NCI-H1694 (cell line): ENCODE data around the gene LRRTM2.

Source experiments
- DNase-seq: peaks from one replicate; lab custom pipeline; 2025; lab: John Stamatoyannopoulos, UW

The LRRTM2 gene

DNA sequence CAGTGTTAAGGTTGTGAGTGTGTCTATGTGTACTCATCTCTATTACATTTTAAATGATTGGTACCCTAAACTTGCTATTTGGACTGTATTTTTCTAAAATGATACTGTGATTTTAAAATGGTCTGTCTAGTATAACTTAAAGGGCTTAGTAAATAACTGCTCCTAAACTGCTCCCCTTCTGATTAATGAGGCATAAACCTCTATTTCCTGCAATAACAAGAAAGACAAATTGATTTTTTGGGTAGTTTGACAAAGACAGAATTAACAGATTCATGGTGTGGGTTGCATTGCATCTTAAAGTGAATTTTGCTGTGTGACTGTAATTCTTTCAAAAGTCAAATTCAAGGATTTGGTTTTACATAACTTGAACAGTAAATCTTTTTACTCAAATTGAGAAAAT is 8.1 kb upstream of the LRRTM2 start:
- DNase-seq: no peak

DNA sequence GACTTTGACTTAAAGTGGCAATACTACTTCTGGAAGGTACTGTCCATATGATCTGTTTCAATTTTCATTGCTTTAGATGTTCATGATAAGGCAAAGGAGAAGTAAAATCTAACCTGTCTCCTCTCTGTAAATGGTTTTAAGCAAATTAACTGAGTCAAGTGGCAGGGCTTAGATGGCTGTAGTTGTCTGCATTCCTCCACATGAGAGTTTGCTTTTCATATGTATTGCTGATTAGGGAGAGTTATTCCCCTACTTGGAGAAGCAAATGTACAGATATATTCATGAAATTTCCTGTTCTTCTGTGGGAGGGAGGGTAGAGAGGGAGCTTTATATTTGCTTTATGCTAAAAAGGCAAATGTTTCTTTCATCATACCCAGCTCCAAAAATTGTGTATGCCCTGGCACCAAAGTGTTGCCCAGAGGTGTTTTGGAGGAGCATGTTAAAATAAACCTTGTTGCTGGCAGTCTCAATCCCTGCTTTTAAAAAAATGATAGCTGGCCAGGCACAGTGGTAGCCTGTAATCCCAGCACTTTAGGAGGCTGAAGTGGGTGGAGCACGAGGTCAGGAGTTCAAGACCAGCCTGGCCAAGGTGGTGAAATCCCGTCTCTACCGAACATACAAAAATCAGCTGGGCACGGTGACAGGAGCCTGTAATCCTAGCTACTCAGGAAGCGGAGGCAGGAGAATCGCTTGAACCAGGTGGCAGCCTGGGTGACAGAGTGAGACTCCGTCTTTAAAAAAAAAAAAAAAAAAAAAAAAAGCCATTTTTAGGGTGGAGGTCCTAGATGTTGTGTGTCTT is 3.5 kb upstream of the LRRTM2 start:
- DNase-seq: no peak

- no peak for DNase-seq
Measured at GRCh38 chr5:138876811-138877210, 1.7 kb upstream of the LRRTM2 start.

DNA sequence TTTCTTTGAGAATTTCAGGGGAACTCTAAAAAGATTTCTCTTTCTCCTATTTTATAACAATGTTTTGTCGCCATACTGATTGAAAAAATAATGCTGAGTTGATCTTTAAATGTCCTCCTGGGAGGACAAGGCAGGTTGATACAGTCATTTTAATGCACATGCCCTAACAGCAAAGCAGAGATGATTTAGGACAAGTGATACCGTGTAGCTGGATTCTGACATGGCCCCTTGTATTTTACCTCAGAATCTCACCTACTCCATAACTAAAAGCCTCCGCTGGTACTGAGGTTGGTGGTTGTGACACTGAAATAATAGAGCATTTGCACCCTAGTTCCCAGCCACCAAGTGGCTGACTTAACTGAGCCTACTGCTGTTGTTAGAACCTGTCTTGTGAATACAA is 811 bp upstream of the LRRTM2 start:
- no peak for DNase-seq

GRCh38 chr5:138875552-138875875 is 379 bp upstream of the LRRTM2 start:
- no peak for DNase-seq

- DNase-seq: no peak
Measured at GRCh38 chr5:138874241-138874640, 894 bp downstream of the LRRTM2 start.

- DNase-seq: no peak
Measured at GRCh38 chr5:138873466-138874221, 1.5 kb downstream of the LRRTM2 start.

- DNase-seq: no peak
Measured at GRCh38 chr5:138872841-138873465, 2.2 kb downstream of the LRRTM2 start.

- peak; percentile 3 for DNase-seq
Measured at GRCh38 chr5:138870611-138871010, 4.5 kb downstream of the LRRTM2 start.

DNA sequence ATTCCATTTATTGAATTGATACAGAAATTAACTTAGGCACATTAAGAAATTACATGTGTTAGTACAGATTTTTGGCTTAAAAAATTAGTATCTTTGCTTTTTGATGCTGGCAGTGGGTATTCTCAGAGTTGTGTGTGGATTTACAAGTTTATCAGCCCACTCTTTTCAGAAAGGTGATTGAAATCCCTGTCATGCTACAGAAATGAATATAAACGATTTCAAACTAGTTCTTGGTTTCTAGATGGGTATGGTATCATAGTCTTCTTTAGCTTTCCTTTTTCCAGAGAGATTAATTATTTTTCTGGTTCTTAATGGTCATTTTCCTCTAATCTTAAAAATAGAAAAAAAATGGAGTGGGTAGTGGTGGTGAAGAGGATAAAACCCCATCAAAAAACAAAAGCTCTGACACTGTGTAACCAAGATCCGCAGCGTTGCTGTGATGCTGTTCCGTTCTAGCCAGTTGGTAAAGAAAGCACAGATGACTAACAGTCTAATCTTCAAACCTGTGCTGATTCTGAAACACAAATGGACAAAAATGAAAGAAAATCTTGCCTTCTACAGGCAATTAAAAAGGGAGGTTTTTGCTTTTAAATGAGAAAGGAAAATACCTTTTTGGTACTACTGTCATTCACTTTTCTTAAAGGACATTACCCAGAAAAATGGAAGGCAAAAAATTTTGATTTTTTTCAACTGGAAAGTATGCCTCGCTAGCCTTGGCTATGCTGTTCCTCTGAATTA is 5.2 kb downstream of the LRRTM2 start:
- DNase-seq: no peak

DNA sequence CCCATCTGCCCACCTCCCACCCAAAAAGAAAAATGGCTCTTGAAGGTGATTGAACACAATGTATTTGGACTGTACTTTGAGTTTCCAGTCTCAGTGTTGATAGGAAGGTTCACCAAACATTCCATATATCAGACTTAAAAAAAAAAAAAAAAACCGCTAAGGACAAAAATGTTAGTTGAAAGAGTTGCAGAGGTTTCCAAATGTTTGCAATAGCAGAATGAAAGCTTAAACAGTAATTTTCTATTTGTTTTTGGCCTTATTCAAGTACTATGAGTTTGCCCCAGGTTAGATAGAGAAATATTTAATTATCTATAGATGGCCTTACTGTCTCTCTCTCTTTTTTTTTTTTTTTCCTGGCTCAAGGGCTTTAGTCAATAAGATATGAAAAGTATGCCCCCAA is 6.1 kb downstream of the LRRTM2 start:
- DNase-seq: no peak

GRCh38 chr5:138867011-138867410 is 8.1 kb downstream of the LRRTM2 start:
- DNase-seq: no peak

- no peak for DNase-seq
Measured at GRCh38 chr5:138853132-138853531, 22.0 kb downstream of the LRRTM2 start.

DNA sequence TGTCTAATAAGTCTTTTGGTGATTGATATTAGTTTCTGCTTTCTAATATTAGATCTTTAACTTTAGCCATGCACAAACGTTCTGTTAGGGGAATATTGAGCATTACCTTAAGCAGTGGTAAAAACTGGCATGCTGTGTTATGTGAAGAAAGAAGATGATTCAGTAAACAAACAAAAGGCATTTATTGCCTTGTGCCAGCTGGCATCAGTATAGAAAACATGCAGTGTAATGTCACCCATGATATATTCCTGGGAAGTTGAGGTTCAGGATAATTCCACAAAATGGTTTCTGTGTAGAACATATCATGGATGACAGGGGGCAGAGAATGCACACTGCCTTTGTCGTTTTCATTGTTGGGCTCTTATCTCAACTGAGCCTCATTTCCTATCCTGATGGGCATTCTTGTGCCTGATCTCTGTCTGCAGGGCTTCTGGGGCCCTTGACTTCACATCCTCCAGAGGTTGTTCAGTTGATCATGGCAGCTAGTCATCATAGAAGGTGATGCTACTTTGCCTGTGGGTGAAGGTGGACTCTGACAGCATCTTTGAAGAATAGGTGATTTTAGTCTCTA is 24.2 kb downstream of the LRRTM2 start:
- no peak for DNase-seq

GRCh38 chr5:138849882-138850281 is 25.3 kb downstream of the LRRTM2 start:
- DNase-seq: no peak

- DNase-seq: no peak
Measured at GRCh38 chr5:138849439-138849838, 25.7 kb downstream of the LRRTM2 start.

DNA sequence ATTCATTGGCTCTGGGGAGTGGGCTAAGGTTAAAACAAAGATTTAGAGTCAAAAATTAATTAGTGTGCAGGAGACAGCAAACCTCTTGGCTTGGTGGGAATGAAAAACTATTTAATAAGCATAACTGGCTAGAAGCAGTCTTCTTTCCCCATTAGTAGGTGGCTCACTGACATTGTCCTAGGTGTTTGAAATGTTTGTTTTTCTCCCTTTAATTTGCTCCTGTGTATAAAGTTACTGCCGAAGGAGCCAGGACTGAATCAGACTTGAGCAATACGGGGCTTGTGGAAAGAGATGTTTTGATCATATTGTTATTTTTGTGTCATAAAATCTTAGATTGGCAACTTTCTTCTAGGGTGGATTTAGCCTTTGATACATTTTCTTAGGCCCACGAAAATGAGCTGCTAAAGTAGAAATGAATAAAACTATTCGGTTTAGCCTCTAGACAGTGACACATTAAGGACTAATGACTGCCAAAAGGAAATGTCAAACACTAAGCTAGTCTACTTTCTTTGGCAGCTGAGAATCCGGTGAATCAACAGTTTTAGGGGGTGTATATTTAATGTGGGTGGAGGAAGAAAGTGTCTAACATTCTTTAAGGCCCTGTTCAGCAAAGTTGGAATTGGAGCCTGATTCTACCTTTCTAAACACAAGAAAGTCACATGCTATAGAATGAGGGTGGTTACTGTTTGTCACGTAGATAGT is 30.2 kb downstream of the LRRTM2 start:
- DNase-seq: no peak

- no peak for DNase-seq
Measured at GRCh38 chr5:138844125-138844461, 31.0 kb downstream of the LRRTM2 start.

- DNase-seq: no peak
Measured at GRCh38 chr5:138843316-138844124, 31.6 kb downstream of the LRRTM2 start.

DNA sequence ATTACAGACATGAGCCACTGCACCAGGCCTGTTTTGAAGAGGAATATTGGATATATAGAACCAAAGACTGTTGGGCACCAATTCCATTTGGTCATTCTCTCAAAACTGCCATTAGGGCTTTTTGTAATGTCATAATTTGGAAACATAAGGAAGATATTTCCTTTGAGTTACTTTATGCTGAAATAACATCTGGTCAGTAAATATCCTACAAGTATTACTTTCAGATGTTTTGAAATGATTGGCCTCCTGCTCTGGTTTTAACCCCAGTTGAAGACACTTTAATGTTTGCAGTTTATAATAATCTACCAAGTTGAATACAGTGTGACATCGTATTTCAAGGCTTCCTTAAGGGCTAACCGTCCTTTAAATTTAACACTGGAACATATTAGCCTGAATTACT is 33.6 kb downstream of the LRRTM2 start:
- no peak for DNase-seq

GRCh38 chr5:138840103-138840502 is 35.0 kb downstream of the LRRTM2 start:
- no peak for DNase-seq
